DMS114 treated with DMSO at 0.1 percent for 48 hours (cell line): ENCODE measurements around the gene PARP4.
"Not testable (repeated sequence)": the region's sequence is repeated elsewhere in the genome, so short reads cannot be mapped to it uniquely, and the experiment has no call there.

Experiments
- DNase-seq: peaks from one replicate; lab custom pipeline; 2025; ENCODE audit not compliant: unreplicated experiment; lab: John Stamatoyannopoulos, UW

PARP4 gene

GRCh38 chr13:24380227-24380626, 132.4 kb downstream of the PARP4 start:
- not testable (repeated sequence) for DNase-seq

GRCh38 chr13:24371273-24371672, 141.3 kb downstream of the PARP4 start:
- not testable (repeated sequence) for DNase-seq
